CD4-positive, alpha-beta T cell treated with Interleukin-4 for 4 hours (primary cell): ENCODE results near the gene FARP1.

ENCODE experiments used
- DNase-seq: peaks from one replicate; pipeline ENCODE4 v3.0.0-alpha.2; 2020

Gene FARP1

GRCh38 chr13:98142380-98143156 is at the start of gene FARP1:
FARP1 (plus strand) TSS chr13:98143094; CDS start chr13:98213243, 70,149 bp downstream.
- no peak for DNase-seq

GRCh38 chr13:98094678-98095266 is 48.1 kb upstream of the FARP1 start:
- no peak for DNase-seq

- no peak for DNase-seq
Observed at GRCh38 chr13:98096059-98096458, 46.8 kb upstream of the FARP1 start.

GRCh38 chr13:98097749-98098148 is 45.1 kb upstream of the FARP1 start:
- DNase-seq: no peak

GRCh38 chr13:98098516-98098915 is 44.4 kb upstream of the FARP1 start:
- no peak for DNase-seq

GRCh38 chr13:98099627-98100026 is 43.3 kb upstream of the FARP1 start:
- DNase-seq: no peak

- no peak for DNase-seq
Observed at GRCh38 chr13:98100481-98100880, 42.4 kb upstream of the FARP1 start.

GRCh38 chr13:98103531-98103930 is 39.4 kb upstream of the FARP1 start:
- no peak for DNase-seq

- DNase-seq: no peak
Observed at GRCh38 chr13:98103942-98104880, 38.7 kb upstream of the FARP1 start.

- DNase-seq: no peak
Observed at GRCh38 chr13:98105929-98106336, 37.0 kb upstream of the FARP1 start.

- DNase-seq: no peak
Observed at GRCh38 chr13:98108341-98108740, 34.6 kb upstream of the FARP1 start.

- no peak for DNase-seq
Observed at GRCh38 chr13:98109226-98109853, 33.6 kb upstream of the FARP1 start.

GRCh38 chr13:98110749-98111148 is 32.1 kb upstream of the FARP1 start:
- DNase-seq: no peak

- DNase-seq: no peak
Observed at GRCh38 chr13:98111168-98112098, 31.5 kb upstream of the FARP1 start.

GRCh38 chr13:98112456-98112855 is 30.4 kb upstream of the FARP1 start:
- DNase-seq: no peak

GRCh38 chr13:98118865-98119264 is 24.0 kb upstream of the FARP1 start:
- no peak for DNase-seq

GRCh38 chr13:98123176-98123575 is 19.7 kb upstream of the FARP1 start:
- DNase-seq: no peak

- no peak for DNase-seq
Observed at GRCh38 chr13:98129059-98129746, 13.7 kb upstream of the FARP1 start.

GRCh38 chr13:98133946-98134345 is 8.9 kb upstream of the FARP1 start:
- no peak for DNase-seq

GRCh38 chr13:98134901-98135300 is 8.0 kb upstream of the FARP1 start:
- DNase-seq: no peak

- no peak for DNase-seq
Observed at GRCh38 chr13:98141091-98141490, 1.8 kb upstream of the FARP1 start.
